Measurements from ENCODE around the gene TIGD4. TPM values are rescaled to one million over a fixed set of nuclear protein-coding genes. Genes with fewer than 3 reads are reported as not detected.
A peak's percentile ranks its signal among the peaks of the same experiment; 100 is the strongest.

Gene TIGD4
- total and polyA plus RNA-seq, 7 donors, result 0.25 to 0.83 (median 0.36) TPM; not detected in 2

- Histone ChIP-seq H3K36me3 (no peaks in the 10 kb centered on the region), H3K4me3 (no peak overlapping the region), H3K4me1 (peaks cover 0 to 25% (median 18%) of the 10 kb centered on the region in 4 donors), H3K27me3 (no peaks in the 10 kb centered on the region), H3K27ac (no peak overlapping the region), H3K9me3 (no peaks in the 10 kb centered on the region)
- DNase-seq, result no peak
- WGBS, 2 donors, result 29 to 49% methylated on average over 3 of the region's 3 CpGs
- TF ChIP-seq CTCF (IDR thresholded peaks at IDR 0.05) (no peak), POLR2A (IDR thresholded peaks at IDR 0.05) (no peak), POLR2AphosphoS5 (IDR thresholded peaks at IDR 0.05) (no peak), EP300 (IDR thresholded peaks at IDR 0.05) (no peak)
- intact Hi-C loops (cut with DNase I), result loop anchor here (10.0 kb wide), 1 partner anchor 329 kb away; no protein-coding TSS in a partner anchor
These were observed 6.4 kb upstream of the TIGD4 start for GRCh38 chr4:152785639-152786615.

- no peak overlapping the region for H3K27ac ChIP-seq
These were observed 5.2 kb upstream of the TIGD4 start for GRCh38 chr4:152784490-152785350.

DNA sequence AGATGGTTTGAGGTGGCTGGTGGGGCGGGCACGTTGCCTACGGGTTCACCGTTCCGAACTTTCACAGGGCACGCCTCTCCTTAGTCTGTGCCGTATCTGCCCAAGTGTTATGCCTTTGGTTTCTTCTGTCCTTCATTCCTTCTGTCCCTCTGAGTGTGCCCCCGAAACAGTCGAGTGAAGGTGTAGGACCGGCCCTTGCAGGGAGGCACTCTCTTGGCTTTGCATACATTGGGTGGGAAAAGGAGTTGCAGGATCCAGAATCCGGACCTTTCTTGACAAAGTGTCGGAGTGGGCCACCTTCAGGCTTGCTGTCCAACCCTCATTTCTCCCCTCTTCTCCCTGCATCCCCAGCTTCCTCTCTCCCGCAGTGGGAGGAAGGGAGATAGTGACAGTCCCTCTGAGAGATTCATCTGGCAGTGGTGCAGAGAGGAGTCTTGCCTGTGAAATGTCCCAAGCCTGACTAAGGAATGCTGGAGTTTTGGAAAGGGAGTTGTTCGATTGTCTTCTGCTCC, 793 bp upstream of the TIGD4 start:
- Histone ChIP-seq H3K27ac (peak overlapping the region; percentile 91 to 94 (median 93)), H3K36me3 (no peaks in the 10 kb centered on the region), H3K27me3 (no peaks in the 10 kb centered on the region), H3K9me3 (no peaks in the 10 kb centered on the region), H3K4me3 (peak overlapping the region; percentile 60 to 89 (median 80)), H3K4me1 (peaks cover 0 to 33% (median 29%) of the 10 kb centered on the region in 4 donors)
- intact Hi-C loops (cut with DNase I), result loop anchor here (2.0 to 10.0 kb wide), 2 partner anchors 244 to 334 kb away; partner anchors contain the start of gene FBXW7
- no peak for TF ChIP-seq EP300 (IDR thresholded peaks at IDR 0.05)
- no peak for DNase-seq
- WGBS, 2 donors, result 2 to 5% methylated on average over 14 of the region's 14 CpGs

More at GRCh38 chr4:152784490-152785350, 5.2 kb upstream of the TIGD4 start:
- intact Hi-C loops (cut with DNase I), result loop anchor here (10.0 kb wide), 1 partner anchor 330 kb away; no protein-coding TSS in a partner anchor
- Histone ChIP-seq H3K4me3 (no peak overlapping the region), H3K36me3 (no peaks in the 10 kb centered on the region), H3K4me1 (peaks cover 0 to 31% (median 25%) of the 10 kb centered on the region in 4 donors), H3K9me3 (no peaks in the 10 kb centered on the region), H3K27me3 (no peaks in the 10 kb centered on the region)
- DNase-seq, result no peak
- 71 to 78% methylated on average over 4 of the region's 4 CpGs for WGBS, 2 donors
- TF ChIP-seq POLR2A (IDR thresholded peaks at IDR 0.05), result no peak
- no peak for TF ChIP-seq EP300 (IDR thresholded peaks at IDR 0.05)
- TF ChIP-seq POLR2AphosphoS5 (IDR thresholded peaks at IDR 0.05), result no peak
- TF ChIP-seq CTCF (IDR thresholded peaks at IDR 0.05), result no peak

GRCh38 chr4:152778656-152779512, 646 bp downstream of the TIGD4 start:
- WGBS, 2 donors, result 1 to 2% methylated on average over 30 of the region's 30 CpGs
- intact Hi-C loops (cut with DNase I), result loop anchor here (1.0 to 5.0 kb wide), 2 partner anchors 306 to 1682 kb away; partner anchors contain the start of gene RPS3A
- H3K36me3 ChIP-seq, result no peaks in the 10 kb centered on the region
- H3K27me3 ChIP-seq, result no peaks in the 10 kb centered on the region
- peaks cover 0 to 33% (median 22%) of the 10 kb centered on the region in 4 donors for H3K4me1 ChIP-seq
- TF ChIP-seq EP300 (IDR thresholded peaks at IDR 0.05), result no peak
- TF ChIP-seq POLR2AphosphoS5 (IDR thresholded peaks at IDR 0.05), result no peak
- TF ChIP-seq POLR2A (IDR thresholded peaks at IDR 0.05), result no peak
- no peak for TF ChIP-seq CTCF (IDR thresholded peaks at IDR 0.05)
- DNase-seq, result peak; percentile 66
- H3K9me3 ChIP-seq, result no peaks in the 10 kb centered on the region
- H3K4me3 ChIP-seq, result peak overlapping the region; percentile 60 to 89 (median 80)
- peak overlapping the region; percentile 91 to 94 (median 93) for H3K27ac ChIP-seq
